ENCODE data around the gene EXOC4. TPM values are rescaled to one million over a fixed set of nuclear protein-coding genes. Genes with fewer than 3 reads are reported as not detected.
A peak's percentile ranks its signal among the peaks of the same experiment; 100 is the strongest.
"Not testable (repeated sequence)": the region's sequence is repeated elsewhere in the genome, so short reads cannot be mapped to it uniquely, and the experiment has no call there.

EXOC4 gene
- total RNA-seq (10 to 100 TPM; 50.7 to 76.7 (median 54.9) TPM), polyA plus RNA-seq (10 to 100 TPM; 16.4 to 30.6 (median 22.1) TPM)

DNA sequence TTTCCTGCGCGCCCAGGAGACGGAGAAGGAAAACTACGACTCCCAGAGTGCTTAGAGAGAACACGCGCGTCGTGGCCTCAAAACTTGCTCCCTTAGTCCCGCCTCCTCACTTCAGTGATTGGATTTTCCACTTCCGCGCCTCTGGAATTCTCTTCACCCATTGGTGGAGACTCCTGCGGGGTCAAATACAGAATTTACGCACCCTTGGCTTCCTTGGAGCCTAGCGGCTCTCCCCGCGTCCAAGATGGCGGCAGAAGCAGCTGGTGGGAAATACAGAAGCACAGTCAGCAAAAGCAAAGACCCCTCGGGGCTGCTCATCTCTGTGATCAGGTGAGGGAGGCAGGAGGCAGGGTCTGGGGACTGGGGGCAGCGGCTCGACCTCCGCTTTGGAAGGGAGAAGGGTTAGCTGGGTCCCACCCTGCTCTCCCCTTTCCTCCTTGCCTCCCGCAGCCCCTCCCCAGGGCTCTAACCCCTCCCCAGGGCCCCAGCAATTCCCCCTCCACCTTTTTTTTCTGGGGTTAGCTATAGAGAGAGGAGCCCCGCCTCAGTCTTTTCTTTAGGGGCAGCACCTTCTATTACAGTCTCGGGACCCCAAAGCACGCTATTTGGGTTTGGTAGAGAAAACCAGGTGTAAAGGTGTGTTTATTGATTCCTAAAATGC lies at the start of gene EXOC4:
Gene EXOC4 (plus strand): TSS at position 221 of the 661 bp plus-strand sequence.
- Histone ChIP-seq H3K27ac (peak within 1 kb of the TSS; percentile 81 to 92 (median 88)), H3K4me1 (peaks cover 0 to 26% (median 19%) of the 10 kb centered on the region in 4 donors), H3K36me3 (no peaks in the 10 kb centered on the region), H3K27me3 (no peaks in the 10 kb centered on the region), H3K4me3 (peak within 1 kb of the TSS; percentile 83 to 96 (median 90)), H3K9me3 (no peaks in the 10 kb centered on the region)
- 1% methylated on average over 25 of the region's 25 CpGs for WGBS, 2 donors
- intact Hi-C loops (cut with DNase I) = loop anchor here (5.0 to 10.0 kb wide), 3 partner anchors 171 to 1062 kb away; partner anchors contain the start of genes CHCHD3, LRGUK and SLC35B4
- DNase-seq = peak; percentile 97
- TF ChIP-seq EP300 (IDR thresholded peaks at IDR 0.05) = no peak
- TF ChIP-seq POLR2AphosphoS5 (IDR thresholded peaks at IDR 0.05) = peak; percentile 34 to 77 (median 71)

DNA sequence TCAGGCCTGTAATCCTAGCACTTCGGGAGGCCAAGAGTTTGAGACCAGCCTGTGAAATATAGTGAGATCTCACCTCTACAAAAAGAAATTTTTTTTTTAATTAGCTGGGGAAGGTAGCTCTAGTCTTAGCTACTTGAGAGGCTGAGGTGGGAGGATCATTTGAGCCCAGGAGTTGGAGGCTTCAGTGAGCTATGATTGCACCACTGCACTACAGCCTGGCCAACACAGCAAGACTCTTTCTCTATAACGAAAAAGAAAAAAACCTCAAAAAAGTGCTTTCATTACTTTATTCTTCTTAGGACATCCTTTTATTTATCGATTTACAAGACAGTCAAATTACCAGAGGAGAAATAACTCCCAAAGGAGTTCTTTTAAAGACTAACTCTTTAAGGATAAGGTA lies 49.4 kb upstream of the EXOC4 start:
- DNase-seq = no peak
- no peak for TF ChIP-seq POLR2AphosphoS5 (IDR thresholded peaks at IDR 0.05)
- no peak for TF ChIP-seq EP300 (IDR thresholded peaks at IDR 0.05)
- TF ChIP-seq, protein P1, sequence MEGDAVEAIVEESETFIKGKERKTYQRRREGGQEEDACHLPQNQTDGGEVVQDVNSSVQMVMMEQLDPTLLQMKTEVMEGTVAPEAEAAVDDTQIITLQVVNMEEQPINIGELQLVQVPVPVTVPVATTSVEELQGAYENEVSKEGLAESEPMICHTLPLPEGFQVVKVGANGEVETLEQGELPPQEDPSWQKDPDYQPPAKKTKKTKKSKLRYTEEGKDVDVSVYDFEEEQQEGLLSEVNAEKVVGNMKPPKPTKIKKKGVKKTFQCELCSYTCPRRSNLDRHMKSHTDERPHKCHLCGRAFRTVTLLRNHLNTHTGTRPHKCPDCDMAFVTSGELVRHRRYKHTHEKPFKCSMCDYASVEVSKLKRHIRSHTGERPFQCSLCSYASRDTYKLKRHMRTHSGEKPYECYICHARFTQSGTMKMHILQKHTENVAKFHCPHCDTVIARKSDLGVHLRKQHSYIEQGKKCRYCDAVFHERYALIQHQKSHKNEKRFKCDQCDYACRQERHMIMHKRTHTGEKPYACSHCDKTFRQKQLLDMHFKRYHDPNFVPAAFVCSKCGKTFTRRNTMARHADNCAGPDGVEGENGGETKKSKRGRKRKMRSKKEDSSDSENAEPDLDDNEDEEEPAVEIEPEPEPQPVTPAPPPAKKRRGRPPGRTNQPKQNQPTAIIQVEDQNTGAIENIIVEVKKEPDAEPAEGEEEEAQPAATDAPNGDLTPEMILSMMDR (IDR thresholded peaks at IDR 0.05) = no peak
- H3K4me1 ChIP-seq = no peaks in the 10 kb centered on the region
- intact Hi-C loops (cut with DNase I) = no loop called here
- 92 to 95% methylated on average over 3 of the region's 3 CpGs for WGBS, 2 donors
- no peaks in the 10 kb centered on the region for H3K27me3 ChIP-seq
- H3K9me3 ChIP-seq = no peaks in the 10 kb centered on the region
- H3K4me3 ChIP-seq = no peak overlapping the region
- H3K36me3 ChIP-seq = no peaks in the 10 kb centered on the region
- H3K27ac ChIP-seq = no peak overlapping the region

DNA sequence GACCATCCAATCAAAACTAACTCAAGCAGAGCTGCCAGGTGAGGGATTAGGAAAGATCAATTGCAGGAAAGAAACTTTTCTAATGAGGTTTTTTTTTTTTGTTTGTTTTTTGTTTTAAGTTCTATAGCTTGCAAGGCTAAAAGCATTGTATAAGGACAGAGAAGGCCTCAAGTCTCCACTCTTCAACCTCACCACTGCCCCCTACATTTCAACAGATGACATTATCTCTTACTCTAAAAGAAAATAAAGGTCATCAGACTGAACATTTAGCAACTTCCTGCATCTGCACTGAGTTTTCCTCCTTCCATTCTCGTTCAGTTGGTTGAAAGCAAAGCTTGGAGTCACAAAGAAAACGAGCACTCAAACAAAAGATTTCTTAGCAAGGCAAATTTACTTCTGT lies 45.2 kb upstream of the EXOC4 start:
- 67 to 73% methylated on average over 2 of the region's 2 CpGs for WGBS, 2 donors
- H3K4me1 ChIP-seq = no peaks in the 10 kb centered on the region
- H3K4me3 ChIP-seq = no peak overlapping the region
- H3K27me3 ChIP-seq = no peaks in the 10 kb centered on the region
- H3K27ac ChIP-seq = no peak overlapping the region
- no peaks in the 10 kb centered on the region for H3K9me3 ChIP-seq
- no peaks in the 10 kb centered on the region for H3K36me3 ChIP-seq
- TF ChIP-seq POLR2AphosphoS5 (IDR thresholded peaks at IDR 0.05) = no peak
- no peak for TF ChIP-seq EP300 (IDR thresholded peaks at IDR 0.05)
- no peak for TF ChIP-seq POLR2A (IDR thresholded peaks at IDR 0.05)
- TF ChIP-seq, protein P1 (IDR thresholded peaks at IDR 0.05) = no peak
- intact Hi-C loops (cut with DNase I) = no loop called here
- DNase-seq = no peak

DNA sequence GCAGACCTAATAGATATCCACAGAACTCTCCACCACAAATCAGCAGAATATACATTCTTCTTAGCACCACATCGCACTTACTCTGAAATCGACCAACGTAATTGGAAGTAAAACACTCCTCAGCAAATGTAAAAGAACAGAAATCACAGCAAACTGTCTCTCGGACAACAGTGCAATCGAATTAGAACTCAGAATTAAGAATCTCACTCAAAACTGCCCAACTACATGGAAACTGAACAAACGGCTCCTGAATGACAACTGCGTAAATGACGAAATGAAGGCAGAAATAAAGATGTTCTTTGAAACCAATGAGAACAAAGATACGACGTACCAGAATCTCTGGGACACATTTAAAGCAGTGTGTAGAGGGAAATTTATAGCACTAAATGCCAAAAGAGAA lies 42.1 kb upstream of the EXOC4 start:
- DNase-seq; H3K27ac ChIP-seq; H3K9me3 ChIP-seq; H3K36me3 ChIP-seq; H3K4me1 ChIP-seq; intact Hi-C loops (cut with DNase I); H3K4me3 ChIP-seq; H3K27me3 ChIP-seq: not testable (repeated sequence)
- WGBS, 2 donors = 89 to 92% methylated on average over 10 of the region's 10 CpGs

DNA sequence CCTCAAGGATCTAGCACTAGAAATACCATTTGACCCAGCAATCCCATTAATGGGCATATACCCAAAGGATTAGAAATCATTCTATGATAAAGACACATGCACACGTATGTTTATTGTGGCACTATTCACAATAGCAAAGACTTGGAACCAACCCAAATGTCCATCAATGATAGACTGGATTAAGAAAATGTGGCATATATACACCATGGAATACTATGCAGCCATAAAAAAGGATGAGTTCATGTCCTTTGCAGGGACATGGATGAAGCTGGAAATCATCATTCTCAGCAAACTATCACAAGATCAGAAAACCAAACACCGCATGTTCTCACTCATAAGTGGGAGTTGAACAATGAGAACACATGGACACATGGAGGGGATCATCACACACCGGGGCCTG lies 39.1 kb upstream of the EXOC4 start:
- 94 to 97% methylated on average over 3 of the region's 3 CpGs for WGBS, 2 donors
- H3K27me3 ChIP-seq; intact Hi-C loops (cut with DNase I); H3K9me3 ChIP-seq; H3K4me3 ChIP-seq; DNase-seq; H3K36me3 ChIP-seq; H3K27ac ChIP-seq; H3K4me1 ChIP-seq: not testable (repeated sequence)

DNA sequence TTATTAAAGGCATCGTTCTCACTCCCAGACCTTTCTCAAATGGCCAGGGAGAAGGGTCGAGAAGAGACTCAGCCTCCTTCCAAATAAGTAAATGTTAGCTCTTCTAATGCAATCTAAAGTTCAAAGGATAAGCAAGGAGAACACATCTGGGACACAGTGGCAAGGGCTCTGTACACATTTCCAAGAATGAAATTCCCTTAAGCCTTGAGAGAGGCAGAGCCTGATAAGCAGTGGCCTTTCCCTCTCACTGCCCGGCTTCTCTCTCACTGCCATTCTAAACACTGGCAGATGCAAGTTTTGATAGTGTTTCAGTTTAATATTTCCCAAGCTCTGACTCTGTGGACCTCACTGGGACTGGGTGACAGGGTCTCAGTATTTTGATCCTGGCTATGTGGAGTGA lies 35.1 kb upstream of the EXOC4 start:
- no peak for TF ChIP-seq POLR2A (IDR thresholded peaks at IDR 0.05)
- TF ChIP-seq, protein P1 (IDR thresholded peaks at IDR 0.05) = no peak
- TF ChIP-seq EP300 (IDR thresholded peaks at IDR 0.05) = no peak
- no peak for TF ChIP-seq POLR2AphosphoS5 (IDR thresholded peaks at IDR 0.05)
- Histone ChIP-seq H3K36me3 (no peaks in the 10 kb centered on the region), H3K4me3 (no peak overlapping the region), H3K4me1 (no peaks in the 10 kb centered on the region), H3K27me3 (no peaks in the 10 kb centered on the region), H3K27ac (no peak overlapping the region), H3K9me3 (no peaks in the 10 kb centered on the region)
- DNase-seq = no peak
- 63 to 77% methylated on average over 3 of the region's 3 CpGs for WGBS, 2 donors
- intact Hi-C loops (cut with DNase I) = no loop called here

All from sigmoid colon (tissue), 7 donors.